HepG2 (cell line): ENCODE results near the gene EWSR1. TPM values are rescaled to one million over a fixed set of nuclear protein-coding genes. Genes with fewer than 3 reads are reported as not detected.

ENCODE experiments used
- AKAP8 ChIP-seq: sonication (generic); formaldehyde crosslinking; IDR thresholded peaks from 2 replicates; pipeline ENCODE4 v1.5.1; 2020; ENCODE audit warnings: mild to moderate bottlenecking, missing genetic modification reagents
- ATF7 ChIP-seq, 2 experiments: fragments of 450-650 bp in 1 of 2; sonication (generic) in 1 of 2; formaldehyde crosslinking in 1 of 2; IDR thresholded peaks; 2 replicates each; pipeline versions ENCODE4 v1.4.0 to v1.6.1; 2016 to 2020; ENCODE audit warnings: antibody characterized with exemption in 1 of 2, mild to moderate bottlenecking in 1 of 2, missing genetic modification reagents in 1 of 2
- BHLHE40 ChIP-seq: IDR thresholded peaks from 2 replicates; pipeline ENCODE4 v1.6.1; 2011; ENCODE audit warnings: low read length, improper control_type of control experiment
- CEBPZ ChIP-seq: IDR thresholded peaks from 2 replicates; pipeline ENCODE4 v1.6.1; 2012; ENCODE audit warnings: low read length, improper control_type of control experiment
- CREBL2 ChIP-seq: sonication (generic); formaldehyde crosslinking; IDR thresholded peaks from 2 replicates; pipeline ENCODE4 v1.8.1; 2023; ENCODE audit warnings: missing genetic modification reagents, mild to moderate bottlenecking, borderline replicate concordance
- FOXP1 ChIP-seq, 2 experiments: fragments of 450-650 bp in 1 of 2; IDR thresholded peaks; 2 replicates each; pipeline ENCODE4 v1.6.1; 2017 to 2018; ENCODE audit warnings: antibody characterized with exemption in 1 of 2
- HES4 ChIP-seq: sonication (generic); formaldehyde crosslinking; IDR thresholded peaks from 2 replicates; pipeline ENCODE4 v1.9.0; 2021; ENCODE audit warnings: mild to moderate bottlenecking, missing genetic modification reagents, borderline replicate concordance
- HNRNPH1 ChIP-seq: fragments of 200-400 bp; formaldehyde crosslinking; optimal IDR thresholded peaks from 2 replicates; pipeline ENCODE3; 2017; ENCODE audit warnings: mild to moderate bottlenecking, low read depth, low read length
- MAFK ChIP-seq, 2 experiments: IDR thresholded peaks in 1 of 2; conservative IDR thresholded peaks in 1 of 2; 2 replicates each; pipeline ENCODE4 v1.6.1; 2011; ENCODE audit warnings: improper control_type of control experiment in 2 of 2, low read length in 2 of 2
- NBN ChIP-seq: fragments of 450-650 bp; conservative IDR thresholded peaks from 2 replicates; pipeline ENCODE4 v1.6.1; 2017
- NR0B2 ChIP-seq: sonication (generic); formaldehyde crosslinking; IDR thresholded peaks from 2 replicates; pipeline ENCODE4 v1.4.0; 2020; ENCODE audit warnings: mild to moderate bottlenecking, missing genetic modification reagents
- NR3C1 ChIP-seq: sonication (generic); formaldehyde crosslinking; IDR thresholded peaks from 2 replicates; pipeline ENCODE4 v1.4.0; 2020; ENCODE audit warnings: missing genetic modification reagents
- PCBP1 ChIP-seq: fragments of 200-400 bp; formaldehyde crosslinking; IDR thresholded peaks from 2 replicates; pipeline ENCODE4 v1.6.1; 2017; ENCODE audit warnings: mild to moderate bottlenecking, low read depth, low read length, borderline replicate concordance
- RBAK ChIP-seq: sonication (generic); formaldehyde crosslinking; IDR thresholded peaks from 2 replicates; pipeline ENCODE4 v1.5.1; 2020; ENCODE audit warnings: mild to moderate bottlenecking, missing genetic modification reagents
- SRSF1 ChIP-seq: fragments of 200-400 bp; formaldehyde crosslinking; optimal IDR thresholded peaks from 2 replicates; pipeline ENCODE3; 2017; ENCODE audit warnings: mild to moderate bottlenecking, low read depth, low read length, moderate library complexity
- TCF7L2 ChIP-seq: IDR thresholded peaks from 2 replicates; pipeline ENCODE4 v1.6.1; 2011; ENCODE audit warnings: mild to moderate bottlenecking, low read depth, low read length, moderate library complexity
- ZBTB3 ChIP-seq: sonication (generic); formaldehyde crosslinking; IDR thresholded peaks from 2 replicates; pipeline ENCODE4 v1.4.0; 2020; ENCODE audit warnings: low read depth, mild to moderate bottlenecking, moderate library complexity, missing genetic modification reagents, borderline replicate concordance
- ZBTB44 ChIP-seq: sonication (generic); formaldehyde crosslinking; IDR thresholded peaks from 2 replicates; pipeline ENCODE4 v1.4.0; 2020; ENCODE audit warnings: missing genetic modification reagents
- ZNF256 ChIP-seq: sonication (generic); formaldehyde crosslinking; conservative IDR thresholded peaks from 2 replicates; pipeline ENCODE4 v1.4.0; 2020; ENCODE audit warnings: missing genetic modification reagents
- ZNF263 ChIP-seq: sonication (generic); formaldehyde crosslinking; IDR thresholded peaks from 2 replicates; pipeline ENCODE4 v1.4.0; 2020; ENCODE audit warnings: missing genetic modification reagents
- ZNF30 ChIP-seq: sonication (generic); formaldehyde crosslinking; IDR thresholded peaks from 2 replicates; pipeline ENCODE4 v1.5.0; 2020; ENCODE audit warnings: mild to moderate bottlenecking, missing genetic modification reagents
- ZNF354B ChIP-seq: sonication (generic); formaldehyde crosslinking; IDR thresholded peaks from 2 replicates; pipeline ENCODE4 v1.8.0; 2022; ENCODE audit warnings: mild to moderate bottlenecking, missing genetic modification reagents
- ZNF577 ChIP-seq: sonication (generic); formaldehyde crosslinking; IDR thresholded peaks from 2 replicates; pipeline ENCODE4 v1.4.0; 2020; ENCODE audit warnings: mild to moderate bottlenecking, low read depth, missing genetic modification reagents, borderline replicate concordance
- ZNF605 ChIP-seq: sonication (generic); formaldehyde crosslinking; IDR thresholded peaks from 2 replicates; pipeline ENCODE4 v1.8.0; 2022; ENCODE audit warnings: mild to moderate bottlenecking, missing genetic modification reagents
- ZNF839 ChIP-seq: sonication (generic); formaldehyde crosslinking; IDR thresholded peaks from 2 replicates; pipeline ENCODE4 v1.4.0; 2020; ENCODE audit warnings: missing genetic modification reagents, mild to moderate bottlenecking, borderline replicate concordance
- ZSCAN20 ChIP-seq: sonication (generic); formaldehyde crosslinking; IDR thresholded peaks from 2 replicates; pipeline ENCODE4 v1.4.0; 2020; ENCODE audit warnings: missing genetic modification reagents, mild to moderate bottlenecking, borderline replicate concordance
- polyA plus RNA-seq, 8 experiments: library from polyadenylated mRNA; depleted of rRNA in 3 of 8; stranded (reverse) in 7 of 8; unstranded in 1 of 8; fragments of >200 nt; fragmentation: Illumina TruSeq in 4 of 8; extraction: Trizol in 4 of 8; gene quantifications; 2 replicates each; pipeline versions ENCODE4 v1.2.1 to v1.2.3, GENCODE V29; 2011 to 2016; ENCODE audit warnings: low read depth in 4 of 8, missing spikeins in 1 of 8, mixed read lengths in 1 of 8; ENCODE audit not compliant: insufficient read depth in 1 of 8
- total RNA-seq, 5 experiments: library from RNA; depleted of rRNA; stranded (reverse); fragments of >200 nt; fragmentation: Illumina TruSeq; extraction: Trizol; gene quantifications; 2 replicates each; pipeline ENCODE4 v1.2.3, GENCODE V29; 2016; ENCODE audit warnings: low read depth in 1 of 5

Gene EWSR1
- total and polyA plus RNA-seq, 2 of the 13 experiments (the other 11 are each of a cell fraction or from before 2014, with no cell fraction given) = 211 to 326 TPM

GRCh38 chr22:29267858-29268510 lies at the start of gene EWSR1, which contains the start of gene RHBDD3 (continued):
- TF ChIP-seq SRSF1 = peak; percentile 48
- no peak for TF ChIP-seq AKAP8 (CRISPR knock-in tag)
- TF ChIP-seq BHLHE40 = peak; percentile 98
- TF ChIP-seq MAFK (conservative IDR thresholded peaks at IDR 0.05 in 1 of 2, IDR thresholded peaks at IDR 0.05 in 1 of 2; ENCODE audit: low read length in 2 of 2) = peak; percentile 53 to 57
- no peak for TF ChIP-seq TCF7L2
- no peak for TF ChIP-seq CREBL2 (CRISPR knock-in tag)
- 0 out of 2 replicates have a peak, but pooled peaks have one; percentile 77 for TF ChIP-seq ZNF354B (CRISPR knock-in tag)
- no peak for TF ChIP-seq ZNF839 (CRISPR knock-in tag)
- TF ChIP-seq CEBPZ = no peak
- no peak for TF ChIP-seq FOXP1 (IDR thresholded peaks at IDR 0.05)
- no peak for TF ChIP-seq FOXP1 (CRISPR knock-in tag; IDR thresholded peaks at IDR 0.05)
- peak; percentile 90 for TF ChIP-seq ZNF605 (CRISPR knock-in tag)
- no peak for TF ChIP-seq HNRNPH1
- TF ChIP-seq PCBP1 = peak; percentile 98
- no peak for TF ChIP-seq HES4 (CRISPR knock-in tag)
- TF ChIP-seq NBN = no peak
- no peak for TF ChIP-seq ZNF30 (CRISPR knock-in tag)
- TF ChIP-seq ZNF577 (CRISPR knock-in tag) = no peak
- peak; percentile 1; the same call in 1 of the 2 replicates for TF ChIP-seq ZNF263 (CRISPR knock-in tag)
- no peak for TF ChIP-seq RBAK (CRISPR knock-in tag)
- TF ChIP-seq ZSCAN20 (CRISPR knock-in tag) = no peak
- TF ChIP-seq ZBTB3 = 0 out of 2 replicates have a peak, but pooled peaks have one; percentile 89
- no peak for TF ChIP-seq ZNF256 (CRISPR knock-in tag)
- TF ChIP-seq NR3C1 (CRISPR knock-in tag) = no peak
- no peak for TF ChIP-seq ZBTB44
- TF ChIP-seq ATF7 (IDR thresholded peaks at IDR 0.05) = peak; percentile 91
- TF ChIP-seq ATF7 (CRISPR knock-in tag; IDR thresholded peaks at IDR 0.05) = no peak
- no peak for TF ChIP-seq NR0B2 (CRISPR knock-in tag)
